ENCODE measurements around the gene OR2T27. TPM values are rescaled to one million over a fixed set of nuclear protein-coding genes. Genes with fewer than 3 reads are reported as not detected.

Gene OR2T27
- total RNA-seq, 1 donor = not detected

DNA sequence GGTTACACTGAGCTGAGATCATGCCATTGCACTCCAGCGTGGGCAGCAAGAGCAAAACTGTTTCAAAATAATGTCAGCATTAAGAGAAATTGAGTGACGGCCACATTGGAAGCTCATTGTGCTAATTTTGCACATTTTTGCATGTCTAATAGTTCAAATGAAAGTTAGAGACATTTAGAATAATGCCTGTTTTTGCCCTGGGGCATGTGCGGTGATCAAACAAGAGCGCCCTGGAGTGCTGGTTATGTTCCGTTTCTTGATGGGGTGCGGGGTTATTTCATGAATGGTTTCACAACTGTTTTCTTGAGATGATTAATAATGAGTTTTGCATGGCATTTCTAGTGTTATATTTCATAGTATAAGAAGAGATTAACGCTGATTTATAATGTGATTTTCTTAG, 33.6 kb downstream of the OR2T27 start:
- no peak overlapping the region for H3K4me3 ChIP-seq (ENCODE audit: low read length)
- no peaks in the 10 kb centered on the region for H3K27me3 ChIP-seq (ENCODE audit: insufficient read depth, low read length)
- no peaks in the 10 kb centered on the region for H3K4me1 ChIP-seq (ENCODE audit: insufficient read depth, low read length)
- no peaks in the 10 kb centered on the region for H3K9me3 ChIP-seq (ENCODE audit: low read depth, low read length)

DNA sequence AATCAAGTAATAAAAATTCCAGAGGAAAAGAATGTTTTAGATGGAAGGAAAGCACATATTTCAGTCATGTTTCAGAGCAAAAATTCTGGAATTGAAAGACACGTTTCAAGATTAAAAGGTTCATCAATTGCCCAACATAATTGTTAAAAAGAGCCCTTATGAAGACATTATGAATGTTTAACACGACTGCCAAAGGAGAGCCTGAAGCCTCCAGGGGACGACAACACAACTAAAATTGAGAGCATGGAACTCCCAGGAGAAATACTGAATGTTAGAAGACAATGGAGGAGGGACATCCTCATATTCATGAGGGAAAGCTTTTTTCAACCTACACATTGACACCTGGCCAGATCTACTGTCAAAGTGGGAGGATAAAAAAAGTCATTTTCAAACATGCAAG, 36.5 kb downstream of the OR2T27 start:
- Histone ChIP-seq H3K4me3 (ENCODE audit: low read length) (no peak overlapping the region), H3K4me1 (ENCODE audit: insufficient read depth, low read length) (no peaks in the 10 kb centered on the region), H3K9me3 (ENCODE audit: low read depth, low read length) (no peaks in the 10 kb centered on the region), H3K27me3 (ENCODE audit: insufficient read depth, low read length) (no peaks in the 10 kb centered on the region)

DNA sequence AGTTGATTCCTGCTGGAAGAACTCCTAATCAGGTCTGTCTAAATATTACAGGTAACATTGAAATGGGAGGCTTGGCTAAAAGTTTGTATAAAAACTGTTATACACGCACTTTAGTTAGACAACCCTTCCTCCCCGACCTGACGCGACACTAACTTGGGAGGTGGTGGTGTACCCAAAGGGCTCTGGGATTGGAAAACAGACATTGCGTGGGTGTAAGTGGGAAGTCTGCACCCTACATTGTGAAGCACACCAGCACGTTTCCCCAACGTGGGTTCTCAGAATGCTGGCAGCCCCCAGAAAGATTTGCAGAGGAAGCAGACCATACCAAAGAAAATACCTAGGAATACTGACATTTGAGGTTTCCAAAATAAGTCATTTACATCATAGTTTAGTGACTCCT, 37.2 kb downstream of the OR2T27 start:
- no peaks in the 10 kb centered on the region for H3K9me3 ChIP-seq (ENCODE audit: low read depth, low read length)
- no peaks in the 10 kb centered on the region for H3K4me1 ChIP-seq (ENCODE audit: insufficient read depth, low read length)
- H3K4me3 ChIP-seq (ENCODE audit: low read length) = no peak overlapping the region
- H3K27me3 ChIP-seq (ENCODE audit: insufficient read depth, low read length) = no peaks in the 10 kb centered on the region

DNA sequence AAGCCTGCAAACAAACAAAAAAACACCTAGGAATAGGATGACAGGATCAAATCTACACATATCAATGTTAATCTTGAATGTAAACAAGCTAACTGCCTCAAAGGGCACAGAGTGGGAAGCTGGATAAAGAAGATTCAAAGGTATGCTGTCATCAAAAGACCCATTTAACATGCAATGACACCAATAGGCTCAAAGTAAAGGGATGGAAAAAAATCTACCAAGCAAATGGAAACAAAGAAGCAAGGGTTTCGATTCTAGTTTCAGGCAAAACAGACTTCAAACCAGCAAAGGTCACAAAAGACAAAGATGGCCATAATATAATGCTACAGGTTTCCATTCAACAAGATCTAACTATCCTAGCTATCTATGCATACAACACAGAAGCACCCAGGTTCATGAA, 41.6 kb downstream of the OR2T27 start:
- Histone ChIP-seq H3K4me3 (ENCODE audit: low read length) (no peak overlapping the region), H3K27me3 (ENCODE audit: insufficient read depth, low read length) (no peaks in the 10 kb centered on the region), H3K9me3 (ENCODE audit: low read depth, low read length) (no peaks in the 10 kb centered on the region), H3K4me1 (ENCODE audit: insufficient read depth, low read length) (no peaks in the 10 kb centered on the region)

DNA sequence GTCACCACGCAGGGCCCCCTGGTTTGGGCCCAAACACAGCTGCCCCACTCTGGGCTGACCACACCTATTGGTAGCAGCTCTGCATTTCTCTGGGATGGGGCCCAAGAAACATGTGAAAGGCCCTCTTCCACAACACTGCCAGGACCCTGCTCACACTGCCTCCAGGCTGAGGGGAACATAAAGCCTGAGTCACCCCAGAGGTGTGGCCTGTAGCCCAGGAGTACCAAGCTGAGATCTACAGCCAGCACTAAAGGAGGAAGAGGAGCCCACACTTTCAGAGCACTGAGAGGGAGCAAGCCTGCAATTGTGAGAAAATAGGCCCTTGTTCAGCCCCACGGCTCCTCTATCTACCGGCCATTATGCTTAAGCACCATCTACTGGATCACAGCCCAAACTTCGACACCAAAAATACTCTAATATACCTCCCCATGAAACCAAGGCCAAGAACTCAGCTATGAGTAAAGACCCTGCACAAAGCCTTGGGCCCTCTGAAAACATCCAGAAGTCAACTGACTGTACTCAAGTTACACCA, 43.4 kb downstream of the OR2T27 start:
- Histone ChIP-seq H3K4me1 (ENCODE audit: insufficient read depth, low read length) (no peaks in the 10 kb centered on the region), H3K27me3 (ENCODE audit: insufficient read depth, low read length) (no peaks in the 10 kb centered on the region), H3K4me3 (ENCODE audit: low read length) (no peak overlapping the region)

DNA sequence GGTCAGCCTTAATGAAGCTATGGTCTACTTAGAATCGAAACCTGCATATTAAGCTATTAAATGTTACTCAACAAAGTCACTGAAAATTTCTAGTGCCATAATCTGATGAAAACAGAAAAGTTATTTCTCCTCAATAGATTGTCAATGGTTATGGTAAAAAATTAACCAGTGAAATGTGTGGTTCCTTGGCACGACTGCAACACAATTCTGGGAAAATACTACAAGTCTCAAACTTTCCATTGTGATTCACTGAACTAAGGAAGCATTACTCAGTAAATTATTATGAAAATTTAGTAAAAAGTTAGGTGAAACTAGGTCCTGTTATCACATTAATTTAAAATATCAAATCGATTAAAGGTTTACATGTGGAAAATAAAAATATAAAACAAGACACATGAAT, 45.0 kb downstream of the OR2T27 start:
- no peak overlapping the region for H3K4me3 ChIP-seq (ENCODE audit: low read length)
- H3K9me3 ChIP-seq (ENCODE audit: low read depth, low read length) = no peaks in the 10 kb centered on the region
- no peaks in the 10 kb centered on the region for H3K27me3 ChIP-seq (ENCODE audit: insufficient read depth, low read length)
- no peaks in the 10 kb centered on the region for H3K4me1 ChIP-seq (ENCODE audit: insufficient read depth, low read length)

More for the DNA sequence above, 43.4 kb downstream of the OR2T27 start:
- H3K9me3 ChIP-seq (ENCODE audit: low read depth, low read length) = no peaks in the 10 kb centered on the region

Other genes with a start within 250 kb of the OR2T27 start
- gene OR2T2, start 209.9 kb downstream of the OR2T27 start, total RNA-seq = 0.42 TPM
- gene OR2T3, start 182.2 kb downstream of the OR2T27 start, total RNA-seq = 0.42 TPM
- 0.10 TPM for gene OR2T5, start 166.9 kb downstream of the OR2T27 start, total RNA-seq
- 0.10 TPM for gene OR2G6, start 147.5 kb downstream of the OR2T27 start, total RNA-seq
- not detected for gene OR2T29, start 92.8 kb downstream of the OR2T27 start, total RNA-seq
- gene OR2T34, start 80.8 kb downstream of the OR2T27 start, total RNA-seq = not detected
- gene OR2T10, start 57.8 kb downstream of the OR2T27 start, total RNA-seq = 0.10 TPM
- gene OR2T11, start 20.4 kb downstream of the OR2T27 start, total RNA-seq = 0.21 TPM
- 0.42 TPM for gene OR2T35, start 10.2 kb downstream of the OR2T27 start, total RNA-seq
- gene OR14I1, start 47.2 kb upstream of the OR2T27 start, total RNA-seq = not detected
- gene LYPD8, start 100.2 kb upstream of the OR2T27 start, total RNA-seq = not detected
- 8.7 TPM for gene SH3BP5L, start 170.4 kb upstream of the OR2T27 start, total RNA-seq
- 13.1 TPM for gene ZNF672, start 182.7 kb upstream of the OR2T27 start, total RNA-seq
- gene ZNF692, start 203.6 kb upstream of the OR2T27 start, total RNA-seq = 5.6 TPM

Data from mononuclear cell (primary cell).